ENCODE results near the gene CCDC190.
"Not testable (repeated sequence)": the region's sequence is repeated elsewhere in the genome, so short reads cannot be mapped to it uniquely, and the experiment has no call there.

Gene CCDC190

GRCh38 chr1:162832470-162832869, 28.5 kb downstream of the CCDC190 start:
- DNase-seq (ENCODE audit: low read depth in 2 of 2): no peak

DNA sequence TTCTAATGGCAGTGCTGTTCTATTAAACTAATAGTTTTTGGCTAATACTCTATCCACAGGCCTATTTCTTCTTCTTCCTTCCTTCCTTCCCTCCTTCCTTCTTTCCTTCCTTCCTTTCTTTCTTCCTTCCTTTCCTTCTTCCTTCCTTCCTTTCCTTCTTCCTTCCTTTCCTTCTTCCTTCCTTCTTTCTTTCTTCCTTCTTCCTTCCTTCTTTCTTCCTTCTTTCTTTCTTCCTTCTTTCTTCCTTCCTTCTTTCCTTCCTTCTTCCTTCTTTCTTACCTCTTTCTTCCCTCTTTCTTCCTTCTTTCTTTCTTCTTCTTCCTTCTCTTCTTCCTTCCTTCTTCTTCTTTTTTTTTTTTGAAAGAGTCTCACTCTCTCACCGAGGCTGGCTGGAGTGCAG, 31.7 kb downstream of the CCDC190 start:
- DNase-seq (ENCODE audit: low read depth in 2 of 2): no peak

- no peak for DNase-seq (ENCODE audit: low read depth in 2 of 2)
These were observed 37.0 kb downstream of the CCDC190 start for GRCh38 chr1:162823771-162824525.

DNA sequence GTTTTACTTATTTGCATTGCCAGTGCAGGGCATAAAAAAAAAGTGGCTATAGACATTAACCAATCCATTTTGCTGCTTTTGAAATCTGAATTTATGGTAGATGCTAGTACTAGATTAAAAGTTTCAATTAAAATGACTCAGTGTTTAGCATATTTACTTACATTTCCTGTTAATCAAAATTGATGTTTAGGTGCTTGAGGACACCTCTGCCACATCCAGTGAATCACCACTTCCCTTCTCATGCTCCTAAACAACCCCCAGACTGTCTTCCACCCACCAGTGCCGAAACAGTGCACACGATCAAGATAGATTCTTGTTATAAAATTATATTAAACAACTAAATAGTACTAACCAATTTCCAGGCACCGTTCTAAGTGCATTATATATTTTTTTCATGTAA, 37.7 kb downstream of the CCDC190 start:
- DNase-seq (ENCODE audit: low read depth in 2 of 2): no peak

DNA sequence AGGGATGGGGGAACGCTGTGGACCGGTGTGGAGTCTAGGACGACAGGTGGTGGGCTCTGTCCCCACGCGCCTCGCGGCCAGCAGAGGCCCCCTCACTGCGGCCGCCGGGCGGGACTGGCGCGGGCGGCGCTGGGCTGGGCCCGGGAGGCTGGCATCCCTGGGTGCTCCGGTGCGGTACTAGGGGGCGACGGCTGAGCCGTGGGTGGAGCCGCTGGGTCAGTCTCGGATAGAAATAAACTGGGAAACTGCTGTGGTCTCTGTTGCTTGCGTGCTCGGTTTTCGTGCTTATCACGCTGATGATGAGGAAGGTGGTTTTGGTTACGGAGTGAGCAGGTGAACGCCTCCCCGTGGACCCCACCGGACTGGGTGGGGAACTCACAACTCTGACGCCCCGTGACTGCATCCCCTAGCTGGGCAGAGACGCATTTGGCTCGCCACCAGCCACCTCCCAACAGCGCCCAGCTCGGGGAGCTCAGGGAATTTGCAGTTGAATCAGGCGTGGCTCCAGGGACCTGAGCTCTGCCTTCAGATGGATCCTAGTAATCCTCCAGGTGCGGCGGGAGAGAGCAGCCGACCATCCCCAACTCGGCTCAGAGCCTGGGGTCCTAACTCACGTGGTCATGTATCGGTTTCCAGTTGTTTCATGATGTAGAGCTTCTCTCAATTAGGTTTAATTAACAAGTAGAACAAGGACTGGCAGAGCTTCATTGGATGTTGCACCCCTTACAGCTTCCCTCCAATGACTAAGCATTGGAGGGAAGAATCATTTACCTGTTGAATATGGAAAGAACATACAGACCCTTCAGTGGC, 38.4 kb downstream of the CCDC190 start:
- DNase-seq (ENCODE audit: low read depth in 2 of 2): no peak

DNA sequence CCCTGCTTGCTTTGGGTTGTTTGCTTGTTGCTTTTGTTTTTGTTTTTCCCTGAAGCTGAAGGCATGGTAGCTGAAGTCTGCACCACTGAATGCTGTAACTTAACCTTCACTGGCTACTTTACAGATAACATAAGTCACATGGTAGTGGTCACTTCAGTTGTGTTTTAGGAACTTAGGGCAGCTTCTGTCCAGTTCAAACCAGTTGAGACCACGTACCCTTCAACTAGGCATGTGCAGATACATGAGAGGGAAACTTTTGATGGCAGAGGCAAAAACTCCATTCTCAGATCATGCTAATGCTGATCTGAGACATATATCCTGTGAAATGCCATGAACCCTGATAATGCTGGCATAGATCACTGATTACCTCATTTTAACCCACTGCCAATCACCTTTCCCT, 42.3 kb downstream of the CCDC190 start:
- DNase-seq (ENCODE audit: low read depth in 2 of 2): not testable (repeated sequence)

DNA sequence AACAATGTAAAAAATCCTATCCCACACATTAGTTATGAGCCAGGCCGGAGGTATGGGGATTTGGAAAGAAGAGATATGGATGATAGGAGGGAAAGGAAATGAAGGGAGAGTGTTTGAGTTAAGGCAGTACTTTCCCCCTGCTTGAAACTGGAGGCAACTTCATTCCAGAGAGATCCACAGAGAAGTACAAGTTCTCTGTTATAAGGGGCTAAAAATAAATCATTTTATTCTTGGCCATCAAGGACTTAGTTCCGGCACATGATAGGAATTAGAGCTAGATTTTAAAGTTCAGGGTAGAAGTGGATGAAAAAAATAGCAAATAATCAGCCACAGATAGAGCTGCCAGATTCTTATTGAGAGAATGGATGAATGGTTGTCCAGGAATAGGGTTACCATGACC, 42.8 kb downstream of the CCDC190 start:
- DNase-seq (ENCODE audit: low read depth in 2 of 2): not testable (repeated sequence)

DNA sequence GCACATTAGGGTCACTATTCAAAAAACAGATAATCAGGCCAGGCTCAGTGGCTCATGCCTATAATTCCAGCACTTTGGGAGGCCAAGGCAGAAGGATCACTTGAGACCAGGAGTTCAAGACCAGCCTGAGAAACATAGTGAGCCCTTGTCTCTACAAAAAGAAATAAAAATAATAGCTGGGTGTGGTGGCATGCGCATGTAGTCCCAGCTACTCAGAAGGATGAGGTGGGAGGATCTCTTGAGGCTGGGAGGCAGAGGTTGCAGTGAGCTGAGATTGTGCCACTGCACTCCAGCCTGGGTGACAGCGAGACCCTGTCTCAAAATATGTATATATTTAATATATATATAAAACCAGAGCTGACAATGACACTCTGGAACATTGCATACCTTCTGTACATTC, 48.6 kb downstream of the CCDC190 start:
- not testable (repeated sequence) for DNase-seq (ENCODE audit: low read depth in 2 of 2)

- not testable (repeated sequence) for DNase-seq (ENCODE audit: low read depth in 2 of 2)
These were observed 53.5 kb downstream of the CCDC190 start for GRCh38 chr1:162807503-162807902.
